IPS-NIHi7 (cell line): Measurements from ENCODE around the gene OR2T3.
"Not testable (repeated sequence)": the region's sequence is repeated elsewhere in the genome, so short reads cannot be mapped to it uniquely, and the experiment has no call there.

Experiments used
- DNase-seq: peaks from one replicate; pipeline ENCODE4 v3.0.0; 2012; ENCODE audit warnings: mixed read lengths; ENCODE audit errors: extremely low spot score

OR2T3 gene

GRCh38 chr1:248473051-248473450 lies at the start of gene OR2T3:
OR2T3 (plus strand) TSS chr1:248473351; CDS start chr1:248473351, 0 bp downstream.
- not testable (repeated sequence) for DNase-seq

GRCh38 chr1:248427526-248428191 lies 45.5 kb upstream of the OR2T3 start:
- not testable (repeated sequence) for DNase-seq

- not testable (repeated sequence) for DNase-seq
Observed at GRCh38 chr1:248428192-248428533, 45.0 kb upstream of the OR2T3 start.

- DNase-seq: not testable (repeated sequence)
Observed at GRCh38 chr1:248431683-248432082, 41.5 kb upstream of the OR2T3 start.

- not testable (repeated sequence) for DNase-seq
Observed at GRCh38 chr1:248432201-248432600, 41.0 kb upstream of the OR2T3 start.

- not testable (repeated sequence) for DNase-seq
Observed at GRCh38 chr1:248433811-248434415, 39.2 kb upstream of the OR2T3 start.

- not testable (repeated sequence) for DNase-seq
Observed at GRCh38 chr1:248434913-248435312, 38.2 kb upstream of the OR2T3 start.

- DNase-seq: not testable (repeated sequence)
Observed at GRCh38 chr1:248436303-248436702, 36.8 kb upstream of the OR2T3 start.

- DNase-seq: not testable (repeated sequence)
Observed at GRCh38 chr1:248438668-248439067, 34.5 kb upstream of the OR2T3 start.

GRCh38 chr1:248439283-248439682 lies 33.9 kb upstream of the OR2T3 start:
- not testable (repeated sequence) for DNase-seq

GRCh38 chr1:248442500-248443277 lies 30.5 kb upstream of the OR2T3 start:
- not testable (repeated sequence) for DNase-seq

- DNase-seq: not testable (repeated sequence)
Observed at GRCh38 chr1:248444603-248445002, 28.5 kb upstream of the OR2T3 start.

- not testable (repeated sequence) for DNase-seq
Observed at GRCh38 chr1:248445399-248445798, 27.8 kb upstream of the OR2T3 start, which contains the start of gene OR2T2. OR2T2 (plus strand) TSS chr1:248445637; CDS start chr1:248452798, 7,161 bp downstream.

- DNase-seq: not testable (repeated sequence)
Observed at GRCh38 chr1:248448409-248449074, 24.6 kb upstream of the OR2T3 start.

- not testable (repeated sequence) for DNase-seq
Observed at GRCh38 chr1:248449821-248450465, 23.2 kb upstream of the OR2T3 start.

GRCh38 chr1:248450466-248451145 lies 22.5 kb upstream of the OR2T3 start:
- DNase-seq: not testable (repeated sequence)

- DNase-seq: not testable (repeated sequence)
Observed at GRCh38 chr1:248453619-248454018, 19.5 kb upstream of the OR2T3 start.

GRCh38 chr1:248455045-248455444 lies 18.1 kb upstream of the OR2T3 start:
- not testable (repeated sequence) for DNase-seq

- not testable (repeated sequence) for DNase-seq
Observed at GRCh38 chr1:248456635-248457034, 16.5 kb upstream of the OR2T3 start.

- DNase-seq: not testable (repeated sequence)
Observed at GRCh38 chr1:248459117-248459516, 14.0 kb upstream of the OR2T3 start.

GRCh38 chr1:248471154-248471553 lies 2.0 kb upstream of the OR2T3 start:
- no peak for DNase-seq
